H1 (cell line): ENCODE data around the gene NBEA. TPM values are rescaled to one million over a fixed set of nuclear protein-coding genes. Genes with fewer than 3 reads are reported as not detected.

Experiments used
- CTCF ChIA-PET: fragments of 300-600 bp; sonication (Branson Sonifier 250); formaldehyde crosslinking; loops from one replicate; lab custom pipeline; 2021; ENCODE audit not compliant: partially characterized antibody; lab: Charles Lee
- POLR2A ChIA-PET: fragments of 300-600 bp; sonication (Branson Sonifier 250); formaldehyde crosslinking; loops from one replicate; lab custom pipeline; 2021; ENCODE audit warnings: inconsistent platforms; ENCODE audit not compliant: partially characterized antibody; lab: Charles Lee
- DNase-seq, 2 experiments: peaks; one replicate each; pipeline versions ENCODE4 v3.0.0 to v3.0.0-alpha.2; 2010 to 2022; ENCODE audit warnings: low spot score in 2 of 2, low read depth in 1 of 2, mixed read lengths in 1 of 2
- FAIRE-seq: peaks from 2 replicates; lab custom pipeline; 2011; peaks lifted over from hg19 to GRCh38; lab: Jason Lieb, UNC
- H2AFZ ChIP-seq: 2 replicates; pipeline ENCODE4 v1.8.1; 2012; ENCODE audit warnings: low read length, inconsistent platforms
- H2AK5ac ChIP-seq: 2 replicates; pipeline ENCODE4 v1.6.1; 2013; ENCODE audit warnings: low read depth, low read length
- H2BK120ac ChIP-seq: replicated peaks from 2 replicates; pipeline ENCODE3; 2013; ENCODE audit warnings: low read depth, low read length, inconsistent platforms
- H2BK12ac ChIP-seq: 2 replicates; pipeline ENCODE4 v1.6.1; 2013; ENCODE audit warnings: low read depth, low read length
- H2BK15ac ChIP-seq: 2 replicates; pipeline ENCODE4 v1.6.1; 2013; ENCODE audit warnings: low read length
- H2BK20ac ChIP-seq: 2 replicates; pipeline ENCODE4 v1.6.1; 2013; ENCODE audit warnings: low read length
- H2BK5ac ChIP-seq: 2 replicates; pipeline ENCODE4 v1.6.1; 2013; ENCODE audit warnings: low read depth, low read length
- H3K14ac ChIP-seq: 2 replicates; pipeline ENCODE4 v1.6.1; 2013; ENCODE audit warnings: inconsistent platforms; ENCODE audit not compliant: insufficient read length
- H3K18ac ChIP-seq: 2 replicates; pipeline ENCODE4 v1.6.1; 2013; ENCODE audit warnings: low read length; ENCODE audit errors: extremely low read depth
- H3K23ac ChIP-seq: 2 replicates; pipeline ENCODE4 v1.6.1; 2013; ENCODE audit warnings: inconsistent platforms; ENCODE audit not compliant: insufficient read length
- H3K23me2 ChIP-seq: 2 replicates; pipeline ENCODE4 v1.6.1; 2013; ENCODE audit warnings: low read depth, low read length
- H3K27ac ChIP-seq: 2 replicates; pipeline ENCODE4 v1.6.1; 2011; ENCODE audit warnings: low read depth, low read length, inconsistent platforms
- H3K27me3 ChIP-seq, 4 experiments: replicated peaks in 1 of 4; 1 replicate in 1 of 4; 2 replicates in 3 of 4; pipeline versions ENCODE4 v1.6.1 to v1.8.1; 2011 to 2013; ENCODE audit warnings: low read length in 3 of 4, mild to moderate bottlenecking in 3 of 4, inconsistent platforms in 2 of 4, mixed read lengths in 2 of 4, moderate library complexity in 1 of 4; ENCODE audit not compliant: control insufficient read depth in 3 of 4, insufficient read depth in 3 of 4; ENCODE audit errors: extremely low read depth in 1 of 4
- H3K36me3 ChIP-seq, 4 experiments: 2 replicates each; pipeline versions ENCODE4 v1.6.1 to v1.8.1; 2011 to 2013; ENCODE audit warnings: mild to moderate bottlenecking in 4 of 4, low read length in 3 of 4, moderate library complexity in 2 of 4, control low read depth in 1 of 4, inconsistent platforms in 1 of 4; ENCODE audit not compliant: insufficient read depth in 4 of 4, control insufficient read depth in 2 of 4
- H3K4ac ChIP-seq: replicated peaks from 2 replicates; pipeline ENCODE3; 2013; ENCODE audit warnings: low read length, low read depth, mixed read lengths, inconsistent platforms; ENCODE audit not compliant: insufficient read length
- H3K4me1 ChIP-seq, 4 experiments: replicated peaks in 1 of 4; 1 replicate in 1 of 4; 2 replicates in 3 of 4; pipeline versions ENCODE4 v1.6.1 to v1.8.1; 2011 to 2013; ENCODE audit warnings: low read length in 3 of 4, inconsistent platforms in 2 of 4, mixed read lengths in 1 of 4; ENCODE audit not compliant: insufficient read depth in 4 of 4, control insufficient read depth in 3 of 4
- H3K4me2 ChIP-seq, 2 experiments: 2 replicates each; pipeline versions ENCODE4 v1.6.1 to v1.8.1; 2011 to 2013; ENCODE audit warnings: low read depth in 2 of 2, low read length in 2 of 2, control low read depth in 1 of 2, inconsistent platforms in 1 of 2, mild to moderate bottlenecking in 1 of 2; ENCODE audit not compliant: insufficient read depth in 1 of 2
- H3K4me3 ChIP-seq, 4 experiments: fragments of 200-600, 300-600 bp in 1 of 4; sonication (generic), shearing (Covaris generic), sonication (Bioruptor Twin) in 1 of 4; 2 replicates each; pipeline versions ENCODE4 v1.5.1 to v1.8.1; 2011 to 2016; ENCODE audit warnings: low read length in 4 of 4, low read depth in 3 of 4, control low read depth in 2 of 4, inconsistent platforms in 2 of 4, mild to moderate bottlenecking in 2 of 4, mixed read lengths in 1 of 4, moderate library complexity in 1 of 4; ENCODE audit not compliant: insufficient read depth in 2 of 4; ENCODE audit errors: extremely low read depth in 1 of 4
- H3K56ac ChIP-seq: replicated peaks from 2 replicates; pipeline ENCODE3; 2013; ENCODE audit warnings: low read depth, mild to moderate bottlenecking, mixed read lengths, low read length, inconsistent platforms; ENCODE audit not compliant: insufficient read length
- H3K79me1 ChIP-seq: 2 replicates; pipeline ENCODE4 v1.6.1; 2013; ENCODE audit warnings: low read depth, low read length, control low read depth
- H3K79me2 ChIP-seq, 2 experiments: 2 replicates each; pipeline versions ENCODE4 v1.6.1 to v1.8.1; 2012 to 2013; ENCODE audit warnings: low read length in 2 of 2, mild to moderate bottlenecking in 2 of 2, inconsistent platforms in 1 of 2; ENCODE audit not compliant: insufficient read depth in 2 of 2, control insufficient read depth in 1 of 2
- H3K9ac ChIP-seq, 4 experiments: replicated peaks in 1 of 4; 1 replicate in 1 of 4; 2 replicates in 3 of 4; pipeline versions ENCODE4 v1.6.1 to v1.8.1; 2011 to 2013; ENCODE audit warnings: low read depth in 3 of 4, low read length in 3 of 4, control low read depth in 2 of 4, mild to moderate bottlenecking in 2 of 4, moderate library complexity in 2 of 4, inconsistent platforms in 1 of 4; ENCODE audit errors: extremely low read depth in 1 of 4
- H3K9me3 ChIP-seq, 2 experiments: 2 replicates each; pipeline versions ENCODE4 v1.6.1 to v1.8.1; 2012 to 2013; ENCODE audit warnings: mild to moderate bottlenecking in 2 of 2, moderate library complexity in 2 of 2, control low read depth in 1 of 2, inconsistent platforms in 1 of 2, low read depth in 1 of 2, low read length in 1 of 2, mixed read lengths in 1 of 2; ENCODE audit not compliant: insufficient read depth in 2 of 2
- H4K20me1 ChIP-seq, 2 experiments: replicated peaks in 1 of 2; 2 replicates each; pipeline versions ENCODE3 to v1.8.1; 2011 to 2013; ENCODE audit warnings: inconsistent platforms in 2 of 2, low read length in 2 of 2, mild to moderate bottlenecking in 1 of 2; ENCODE audit not compliant: insufficient read depth in 2 of 2, control insufficient read depth in 1 of 2
- H4K5ac ChIP-seq: 2 replicates; pipeline ENCODE4 v1.6.1; 2013; ENCODE audit warnings: low read length, low read depth, mixed read lengths, inconsistent platforms; ENCODE audit not compliant: insufficient read length
- H4K8ac ChIP-seq: 2 replicates; pipeline ENCODE4 v1.8.0; 2013; ENCODE audit warnings: mild to moderate bottlenecking, moderate library complexity, low read length, inconsistent platforms; ENCODE audit not compliant: insufficient read depth; ENCODE audit errors: extremely low read depth
- H4K91ac ChIP-seq: replicated peaks from 2 replicates; pipeline ENCODE3; 2013; ENCODE audit warnings: low read length, mixed read lengths, inconsistent platforms; ENCODE audit not compliant: insufficient read length
- MAFK ChIP-seq: IDR thresholded peaks from 2 replicates; pipeline ENCODE4 v1.6.1; 2012; ENCODE audit warnings: low read depth, mild to moderate bottlenecking, improper control_type of control experiment, low read length
- TBP ChIP-seq: IDR thresholded peaks from 2 replicates; pipeline ENCODE4 v1.6.1; 2011; ENCODE audit warnings: low read depth, low read length, improper control_type of control experiment
- WGBS, 2 experiments: shearing (Covaris generic) in 1 of 2; methylation state at CpG; one replicate each; pipeline versions ENCODE4 v1.1.6 to v1.1.7; 2013 to 2015; ENCODE audit warnings: low lambda C conversion rate in 2 of 2, mixed read lengths in 2 of 2, inconsistent platforms in 1 of 2, low coverage in 1 of 2, missing lambda C conversion rate in 1 of 2; ENCODE audit not compliant: insufficient replicate concordance in 2 of 2, insufficient coverage in 1 of 2, insufficient read length in 1 of 2; ENCODE audit errors: extremely low coverage in 1 of 2, missing lambda C conversion rate in 1 of 2; 5-methylcytosine and 5-hydroxymethylcytosine counted together
- polyA plus RNA-seq, 7 experiments: library from polyadenylated mRNA; depleted of rRNA in 3 of 7; stranded (reverse) in 5 of 7; unstranded in 2 of 7; fragments of >200 nt in 5 of 7; fragments of 200-250 nt in 2 of 7; gene quantifications; 1 replicate in 5 of 7; 2 replicates in 1 of 7; 4 replicates in 1 of 7; pipeline versions ENCODE4 v1.2.1 to v1.2.3, GENCODE V29; 2011 to 2013; ENCODE audit warnings: missing spikeins in 2 of 7, mixed read lengths in 2 of 7
- total RNA-seq: library from RNA; stranded (reverse); fragmentation: NEBNext Ultra II Directional; extraction: Animal tissue kit (Norgen Biotek cat#: 25700); gene quantifications from 2 replicates; pipeline ENCODE4 v1.2.1, GENCODE V29; 2021

NBEA gene
- total and polyA plus RNA-seq, 2 of the 8 experiments (the other 6 are each of a cell fraction or from before 2014, with no cell fraction given), result 14.2 to 21.5 TPM

GRCh38 chr13:35512271-35512920 lies 570.3 kb downstream of the NBEA start:
- Histone ChIP-seq H3K4me3 (no peak overlapping the region), H4K8ac (no peak overlapping the region), H3K4me2 (no peak overlapping the region), H3K36me3 (no peaks in the 10 kb centered on the region), H3K18ac (no peak overlapping the region), H2BK15ac (no peak overlapping the region), H3K79me1 (no peaks in the 10 kb centered on the region), H2BK12ac (no peak overlapping the region), H4K5ac (no peak overlapping the region), H2BK20ac (no peak overlapping the region), H3K27me3 (no peaks in the 10 kb centered on the region), H3K4ac (no peak overlapping the region), H2AK5ac (no peak overlapping the region), H3K79me2 (no peaks in the 10 kb centered on the region), H4K91ac (no peak overlapping the region), H3K23ac (no peak overlapping the region), H3K23me2 (no peaks in the 10 kb centered on the region), H3K9me3 (no peaks in the 10 kb centered on the region), H2BK120ac (no peak overlapping the region), H3K27ac (no peak overlapping the region), H2BK5ac (no peak overlapping the region), H3K4me1 (peaks cover 0 to 10% (median 5%) of the 10 kb centered on the region in 4 experiments; a peak in 4 of 7 replicates), H4K20me1 (peaks cover 0 to 2% of the 10 kb centered on the region in 2 experiments), H2AFZ (no peak overlapping the region), H3K14ac (no peak overlapping the region), H3K56ac (no peak overlapping the region), H3K9ac (no peak overlapping the region)
- CTCF ChIA-PET, result interaction anchor here (0.6 kb wide), 1 partner anchor 168 kb away, joined by 4 read pairs; no protein-coding TSS in a partner anchor
- DNase-seq (no peak), FAIRE-seq (no peak)
- POLR2A ChIA-PET, result no interaction called here
- WGBS, 2 experiments, result 89% methylated on average over 5 of the region's 5 CpGs; no CpG with 5 or more reads in 1 of the 2 experiments
- no peak for TF ChIP-seq TBP
- peak; percentile 45; the same call in 1 of the 2 replicates for TF ChIP-seq MAFK
